Stomach (tissue), 4 donors: Measurements from ENCODE around the gene SLC35B2.

Experiments used
- POLR2A ChIP-seq, 4 donors: fragments of 450-650 bp; IDR thresholded peaks; one replicate each; pipeline ENCODE4 v1.6.1; 2016; ENCODE audit warnings: antibody characterized with exemption in 4 of 4, control low read depth in 2 of 4, mild to moderate bottlenecking in 1 of 4, moderate library complexity in 1 of 4
- POLR2AphosphoS5 ChIP-seq, 3 donors: sonication (generic); formaldehyde crosslinking; IDR thresholded peaks; one replicate each; pipeline ENCODE4 v1.6.1; 2016; ENCODE audit warnings: antibody characterized with exemption in 3 of 3
- TF ChIP-seq, protein P1 (sequence below), 7 experiments: fragments of 450-650 bp in 4 of 7; fragments of 200-600 bp in 3 of 7; sonication (generic) in 3 of 7; IDR thresholded peaks; one replicate each; pipeline ENCODE4 v1.5.1; 2016 to 2019; ENCODE audit warnings: antibody characterized with exemption in 7 of 7, control low read depth in 2 of 7, mild to moderate bottlenecking in 1 of 7

DNA sequence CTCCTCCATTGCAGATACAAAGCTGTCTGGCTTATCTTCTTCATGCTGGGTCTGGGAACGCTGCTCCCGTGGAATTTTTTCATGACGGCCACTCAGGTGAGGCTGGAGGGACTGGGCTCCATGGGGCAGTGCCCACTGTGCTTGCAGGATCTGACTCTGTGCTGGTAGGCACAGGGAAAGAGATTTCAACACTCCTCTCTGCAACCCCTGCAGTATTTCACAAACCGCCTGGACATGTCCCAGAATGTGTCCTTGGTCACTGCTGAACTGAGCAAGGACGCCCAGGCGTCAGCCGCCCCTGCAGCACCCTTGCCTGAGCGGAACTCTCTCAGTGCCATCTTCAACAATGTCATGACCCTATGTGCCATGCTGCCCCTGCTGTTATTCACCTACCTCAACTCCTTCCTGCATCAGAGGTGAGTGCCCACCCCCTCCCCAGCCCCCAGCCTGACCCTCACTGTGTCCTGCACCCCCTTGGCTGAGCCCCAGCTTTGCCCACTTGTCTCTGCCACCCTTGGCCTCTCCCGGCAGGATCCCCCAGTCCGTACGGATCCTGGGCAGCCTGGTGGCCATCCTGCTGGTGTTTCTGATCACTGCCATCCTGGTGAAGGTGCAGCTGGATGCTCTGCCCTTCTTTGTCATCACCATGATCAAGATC lies 27.8 kb downstream of the SLC35B2 start:
- TF ChIP-seq, protein P1, sequence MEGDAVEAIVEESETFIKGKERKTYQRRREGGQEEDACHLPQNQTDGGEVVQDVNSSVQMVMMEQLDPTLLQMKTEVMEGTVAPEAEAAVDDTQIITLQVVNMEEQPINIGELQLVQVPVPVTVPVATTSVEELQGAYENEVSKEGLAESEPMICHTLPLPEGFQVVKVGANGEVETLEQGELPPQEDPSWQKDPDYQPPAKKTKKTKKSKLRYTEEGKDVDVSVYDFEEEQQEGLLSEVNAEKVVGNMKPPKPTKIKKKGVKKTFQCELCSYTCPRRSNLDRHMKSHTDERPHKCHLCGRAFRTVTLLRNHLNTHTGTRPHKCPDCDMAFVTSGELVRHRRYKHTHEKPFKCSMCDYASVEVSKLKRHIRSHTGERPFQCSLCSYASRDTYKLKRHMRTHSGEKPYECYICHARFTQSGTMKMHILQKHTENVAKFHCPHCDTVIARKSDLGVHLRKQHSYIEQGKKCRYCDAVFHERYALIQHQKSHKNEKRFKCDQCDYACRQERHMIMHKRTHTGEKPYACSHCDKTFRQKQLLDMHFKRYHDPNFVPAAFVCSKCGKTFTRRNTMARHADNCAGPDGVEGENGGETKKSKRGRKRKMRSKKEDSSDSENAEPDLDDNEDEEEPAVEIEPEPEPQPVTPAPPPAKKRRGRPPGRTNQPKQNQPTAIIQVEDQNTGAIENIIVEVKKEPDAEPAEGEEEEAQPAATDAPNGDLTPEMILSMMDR (IDR thresholded peaks at IDR 0.05) = no peak
- TF ChIP-seq POLR2A (IDR thresholded peaks at IDR 0.05) (no peak), POLR2AphosphoS5 (IDR thresholded peaks at IDR 0.05) (no peak)
